ENCODE data around the gene TUBB6. TPM values are rescaled to one million over a fixed set of nuclear protein-coding genes. Genes with fewer than 3 reads are reported as not detected.

Gene TUBB6
- total and polyA plus RNA-seq, 2 donors from 2014 or later, result 25.9 to 98.9 TPM

DNA sequence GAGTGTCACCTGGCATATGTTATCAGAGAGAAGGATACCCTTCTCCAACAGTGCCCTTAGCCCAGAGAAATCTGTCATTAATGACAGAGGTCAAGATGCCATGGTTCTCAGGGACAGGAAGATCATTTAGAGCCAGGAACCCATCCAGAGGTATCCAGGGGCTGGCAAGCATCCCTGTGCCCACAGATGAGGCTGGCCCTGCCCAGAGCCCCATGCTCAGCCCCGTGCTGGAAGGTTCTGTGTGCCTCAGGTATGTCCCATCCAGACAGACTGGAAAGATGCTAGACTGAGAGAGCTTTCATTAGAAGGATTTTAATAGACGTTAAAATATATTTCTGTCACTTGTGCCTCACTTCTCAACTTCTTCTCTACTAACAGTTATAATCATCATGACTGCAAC lies 8.2 kb upstream of the TUBB6 start:
- Histone ChIP-seq H3K36me3 (ENCODE audit: control insufficient read depth in 2 of 3, insufficient read depth in 3 of 3, low read length in 3 of 3) (no peaks in the 10 kb centered on the region), H3K4me3 (ENCODE audit: low read length in 3 of 3) (no peak overlapping the region), H3K4me1 (ENCODE audit: control insufficient read depth in 2 of 3, insufficient read depth in 2 of 3, low read depth in 1 of 3, low read length in 3 of 3) (no peaks in the 10 kb centered on the region), H3K9ac (ENCODE audit: low read length in 3 of 3) (no peak overlapping the region), H3K27ac (ENCODE audit: low read depth in 2 of 2, low read length in 2 of 2) (no peak overlapping the region), H3K27me3 (ENCODE audit: control insufficient read depth, insufficient read depth, low read length) (no peaks in the 10 kb centered on the region), H3K9me3 (ENCODE audit: control insufficient read depth in 2 of 3, insufficient read depth in 1 of 3, low read length in 3 of 3) (peaks cover 0 to 5% (median 0%) of the 10 kb centered on the region in 3 donors)
- FAIRE-seq, result no peak
- peak in 1 of 5 donors; percentile 5 for DNase-seq
- intact Hi-C loops (cut with DNase I), result no loop called here
- TF ChIP-seq, protein P1, sequence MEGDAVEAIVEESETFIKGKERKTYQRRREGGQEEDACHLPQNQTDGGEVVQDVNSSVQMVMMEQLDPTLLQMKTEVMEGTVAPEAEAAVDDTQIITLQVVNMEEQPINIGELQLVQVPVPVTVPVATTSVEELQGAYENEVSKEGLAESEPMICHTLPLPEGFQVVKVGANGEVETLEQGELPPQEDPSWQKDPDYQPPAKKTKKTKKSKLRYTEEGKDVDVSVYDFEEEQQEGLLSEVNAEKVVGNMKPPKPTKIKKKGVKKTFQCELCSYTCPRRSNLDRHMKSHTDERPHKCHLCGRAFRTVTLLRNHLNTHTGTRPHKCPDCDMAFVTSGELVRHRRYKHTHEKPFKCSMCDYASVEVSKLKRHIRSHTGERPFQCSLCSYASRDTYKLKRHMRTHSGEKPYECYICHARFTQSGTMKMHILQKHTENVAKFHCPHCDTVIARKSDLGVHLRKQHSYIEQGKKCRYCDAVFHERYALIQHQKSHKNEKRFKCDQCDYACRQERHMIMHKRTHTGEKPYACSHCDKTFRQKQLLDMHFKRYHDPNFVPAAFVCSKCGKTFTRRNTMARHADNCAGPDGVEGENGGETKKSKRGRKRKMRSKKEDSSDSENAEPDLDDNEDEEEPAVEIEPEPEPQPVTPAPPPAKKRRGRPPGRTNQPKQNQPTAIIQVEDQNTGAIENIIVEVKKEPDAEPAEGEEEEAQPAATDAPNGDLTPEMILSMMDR (IDR thresholded peaks at IDR 0.05; ENCODE audit: borderline replicate concordance, extremely low read depth, insufficient read depth), result no peak

DNA sequence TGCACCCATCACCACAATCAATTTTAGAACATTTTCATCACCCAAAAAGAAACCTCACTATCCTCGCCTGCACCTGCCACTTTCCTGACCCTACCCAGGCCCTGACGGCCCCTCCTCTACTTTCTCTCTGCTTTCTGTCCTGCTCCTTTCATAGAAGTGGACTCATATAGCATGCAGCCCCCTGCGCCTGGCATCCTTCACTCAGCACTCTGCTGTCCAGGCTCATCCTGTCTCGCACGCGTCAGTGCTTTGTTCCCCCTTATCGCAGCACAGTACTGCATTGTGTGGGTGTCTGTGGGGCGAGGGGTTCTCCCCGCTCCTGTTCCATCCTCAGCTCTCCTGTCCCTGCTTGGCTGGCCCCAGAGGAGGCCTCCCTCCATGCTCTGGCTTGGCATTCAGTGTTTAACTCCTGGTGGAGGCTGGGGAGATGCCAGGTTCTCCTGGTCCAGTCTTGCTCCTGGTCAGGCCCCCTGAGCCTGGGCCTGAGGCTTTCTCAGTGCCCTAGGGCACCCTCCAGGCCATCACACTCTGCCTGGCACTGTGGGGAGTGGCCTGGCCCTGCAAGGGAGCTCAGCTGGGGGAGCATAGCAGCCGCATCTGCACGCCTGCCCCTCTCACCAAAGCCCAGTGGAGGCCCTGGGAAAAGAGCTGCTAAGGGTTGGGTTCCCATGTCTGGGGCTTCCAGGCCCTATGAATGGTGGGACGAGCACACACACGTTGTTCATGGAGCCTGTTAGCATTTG lies 6.6 kb upstream of the TUBB6 start:
- intact Hi-C loops (cut with DNase I), result no loop called here

DNA sequence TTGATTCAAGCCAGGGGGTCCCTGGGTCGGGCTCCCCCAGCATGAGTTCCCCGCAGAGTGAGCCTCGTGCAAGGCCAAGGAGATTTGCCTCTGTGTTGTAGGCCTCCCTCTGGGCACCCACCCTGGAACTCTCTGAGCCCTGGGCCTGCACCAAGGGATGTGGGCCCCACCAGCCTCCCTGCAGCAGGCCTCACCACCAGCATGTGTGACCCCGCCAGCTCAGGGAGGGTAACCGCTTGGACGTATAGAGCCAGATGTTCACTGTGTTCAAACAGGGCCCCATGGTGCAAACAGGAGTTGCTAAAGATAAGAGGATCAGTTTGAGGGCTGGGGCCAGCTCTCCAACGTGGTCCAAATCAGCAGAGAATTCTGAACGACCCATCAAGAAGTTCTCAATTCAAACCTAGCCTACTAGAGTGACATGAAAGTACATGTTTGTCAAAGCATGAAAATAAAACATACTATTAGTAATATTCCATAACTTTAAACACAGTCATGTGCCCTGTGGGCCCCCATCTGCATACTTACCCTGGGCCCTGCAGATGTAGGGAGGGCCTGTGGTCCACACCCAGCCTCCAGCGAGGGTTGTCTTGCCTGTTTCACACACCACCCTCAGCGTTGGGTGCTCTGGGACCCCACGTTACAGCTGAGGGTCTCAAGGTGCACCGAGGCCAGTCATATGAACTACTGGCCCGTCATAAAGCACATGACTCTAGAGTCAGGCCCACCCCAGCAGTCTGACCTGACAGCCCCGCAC lies 5.5 kb upstream of the TUBB6 start:
- TF ChIP-seq, protein P1 (IDR thresholded peaks at IDR 0.05; ENCODE audit: borderline replicate concordance, extremely low read depth, insufficient read depth), result no peak
- H3K36me3 ChIP-seq (ENCODE audit: control insufficient read depth in 2 of 3, insufficient read depth in 3 of 3, low read length in 3 of 3), result no peaks in the 10 kb centered on the region
- peaks cover 0 to 5% (median 0%) of the 10 kb centered on the region in 3 donors for H3K4me1 ChIP-seq (ENCODE audit: control insufficient read depth in 2 of 3, insufficient read depth in 2 of 3, low read depth in 1 of 3, low read length in 3 of 3)
- no peak overlapping the region for H3K27ac ChIP-seq (ENCODE audit: low read depth in 2 of 2, low read length in 2 of 2)
- intact Hi-C loops (cut with DNase I), result no loop called here
- DNase-seq, result peak in 1 of 5 donors; percentile 31
- H3K9ac ChIP-seq (ENCODE audit: low read length in 3 of 3), result no peak overlapping the region
- H3K4me3 ChIP-seq (ENCODE audit: low read length in 3 of 3), result no peak overlapping the region
- H3K9me3 ChIP-seq (ENCODE audit: control insufficient read depth in 2 of 3, insufficient read depth in 1 of 3, low read length in 3 of 3), result peaks cover 0 to 5% (median 0%) of the 10 kb centered on the region in 3 donors
- FAIRE-seq, result no peak
- H3K27me3 ChIP-seq (ENCODE audit: control insufficient read depth, insufficient read depth, low read length), result no peaks in the 10 kb centered on the region

More for the DNA sequence above, 6.6 kb upstream of the TUBB6 start:
- H3K4me1 ChIP-seq (ENCODE audit: control insufficient read depth in 2 of 3, insufficient read depth in 2 of 3, low read depth in 1 of 3, low read length in 3 of 3), result no peaks in the 10 kb centered on the region
- H3K9ac ChIP-seq (ENCODE audit: low read length in 3 of 3), result no peak overlapping the region
- TF ChIP-seq, protein P1 (IDR thresholded peaks at IDR 0.05; ENCODE audit: borderline replicate concordance, extremely low read depth, insufficient read depth), result no peak
- no peak overlapping the region for H3K27ac ChIP-seq (ENCODE audit: low read depth in 2 of 2, low read length in 2 of 2)
- no peaks in the 10 kb centered on the region for H3K36me3 ChIP-seq (ENCODE audit: control insufficient read depth in 2 of 3, insufficient read depth in 3 of 3, low read length in 3 of 3)
- H3K27me3 ChIP-seq (ENCODE audit: control insufficient read depth, insufficient read depth, low read length), result no peaks in the 10 kb centered on the region
- peaks cover 0 to 5% (median 0%) of the 10 kb centered on the region in 3 donors for H3K9me3 ChIP-seq (ENCODE audit: control insufficient read depth in 2 of 3, insufficient read depth in 1 of 3, low read length in 3 of 3)
- FAIRE-seq (no peak), DNase-seq (peak in 1 of 5 donors; percentile 28)
- H3K4me3 ChIP-seq (ENCODE audit: low read length in 3 of 3), result no peak overlapping the region
